ENCODE data around the gene PLEKHG7.
"Not testable (repeated sequence)": the region's sequence is repeated elsewhere in the genome, so short reads cannot be mapped to it uniquely, and the experiment has no call there.

Gene PLEKHG7

GRCh38 chr12:92745856-92746550 is 43.2 kb downstream of the PLEKHG7 start:
- no peak for FAIRE-seq
- DNase-seq (ENCODE audit: insufficient read length, low spot score): peak; percentile 61

- DNase-seq (ENCODE audit: insufficient read length, low spot score) (no peak), FAIRE-seq (no peak)
Measured at GRCh38 chr12:92747151-92747550, 44.4 kb downstream of the PLEKHG7 start.

- FAIRE-seq; DNase-seq (ENCODE audit: insufficient read length, low spot score): not testable (repeated sequence)
Measured at GRCh38 chr12:92749691-92750090, 46.9 kb downstream of the PLEKHG7 start.

- no peak for FAIRE-seq
- DNase-seq (ENCODE audit: insufficient read length, low spot score): no peak
Measured at GRCh38 chr12:92753976-92754885, 51.4 kb downstream of the PLEKHG7 start.

- DNase-seq (ENCODE audit: insufficient read length, low spot score) (no peak), FAIRE-seq (no peak)
Measured at GRCh38 chr12:92756898-92757596, 54.3 kb downstream of the PLEKHG7 start.

- DNase-seq (ENCODE audit: insufficient read length, low spot score): no peak
- no peak for FAIRE-seq
Measured at GRCh38 chr12:92757597-92758121, 54.9 kb downstream of the PLEKHG7 start.

GRCh38 chr12:92759634-92760268 is 57.0 kb downstream of the PLEKHG7 start:
- DNase-seq (ENCODE audit: insufficient read length, low spot score) (peak; percentile 76), FAIRE-seq (peak; percentile 4)

GRCh38 chr12:92762773-92763172 is 60.0 kb downstream of the PLEKHG7 start:
- FAIRE-seq: no peak

GRCh38 chr12:92764831-92765230 is 62.0 kb downstream of the PLEKHG7 start:
- FAIRE-seq: no peak
- DNase-seq (ENCODE audit: insufficient read length, low spot score): no peak

More at GRCh38 chr12:92762773-92763172, 60.0 kb downstream of the PLEKHG7 start:
- DNase-seq (ENCODE audit: insufficient read length, low spot score): no peak

GRCh38 chr12:92765871-92766270 is 63.1 kb downstream of the PLEKHG7 start:
- DNase-seq (ENCODE audit: insufficient read length, low spot score): no peak
- no peak for FAIRE-seq

GRCh38 chr12:92769124-92769901 is 66.5 kb downstream of the PLEKHG7 start:
- FAIRE-seq (no peak), DNase-seq (ENCODE audit: insufficient read length, low spot score) (no peak)

- DNase-seq (ENCODE audit: insufficient read length, low spot score): no peak
- FAIRE-seq: no peak
Measured at GRCh38 chr12:92771001-92771400, 68.2 kb downstream of the PLEKHG7 start.

- FAIRE-seq (no peak), DNase-seq (ENCODE audit: insufficient read length, low spot score) (no peak)
Measured at GRCh38 chr12:92775416-92775815, 72.6 kb downstream of the PLEKHG7 start.

- FAIRE-seq (no peak), DNase-seq (ENCODE audit: insufficient read length, low spot score) (no peak)
Measured at GRCh38 chr12:92778525-92778924, 75.7 kb downstream of the PLEKHG7 start.

- DNase-seq (ENCODE audit: insufficient read length, low spot score): no peak
- no peak for FAIRE-seq
Measured at GRCh38 chr12:92779902-92780301, 77.1 kb downstream of the PLEKHG7 start.

GRCh38 chr12:92784356-92784755 is 81.6 kb downstream of the PLEKHG7 start:
- FAIRE-seq (no peak), DNase-seq (ENCODE audit: insufficient read length, low spot score) (no peak)

GRCh38 chr12:92784797-92785562 is 82.2 kb downstream of the PLEKHG7 start:
- FAIRE-seq: peak; percentile 68

GRCh38 chr12:92785563-92785950 is 82.8 kb downstream of the PLEKHG7 start:
- FAIRE-seq (no peak), DNase-seq (ENCODE audit: insufficient read length, low spot score) (no peak)

More at GRCh38 chr12:92784797-92785562, 82.2 kb downstream of the PLEKHG7 start:
- peak; percentile 64 for DNase-seq (ENCODE audit: insufficient read length, low spot score)

- no peak for DNase-seq (ENCODE audit: insufficient read length, low spot score)
- FAIRE-seq: no peak
Measured at GRCh38 chr12:92786045-92786444, 83.3 kb downstream of the PLEKHG7 start.
